Thyroid gland (tissue), 4 donors: ENCODE data around the gene NIPAL1.

ENCODE experiments used
- POLR2A ChIP-seq, 2 donors: fragments of 450-650 bp; IDR thresholded peaks; one replicate each; pipeline ENCODE4 v1.6.1; 2017; ENCODE audit warnings: antibody characterized with exemption in 2 of 2, mild to moderate bottlenecking in 2 of 2, moderate library complexity in 1 of 2
- TF ChIP-seq, protein P1 (sequence below), 6 experiments: fragments of 200-600 bp in 3 of 6; fragments of 450-650 bp in 3 of 6; sonication (generic) in 3 of 6; IDR thresholded peaks; one replicate each; pipeline ENCODE4 v1.5.1; 2016 to 2019; ENCODE audit warnings: antibody characterized with exemption in 6 of 6, mild to moderate bottlenecking in 2 of 6, inconsistent platforms in 1 of 6, moderate library complexity in 1 of 6

DNA sequence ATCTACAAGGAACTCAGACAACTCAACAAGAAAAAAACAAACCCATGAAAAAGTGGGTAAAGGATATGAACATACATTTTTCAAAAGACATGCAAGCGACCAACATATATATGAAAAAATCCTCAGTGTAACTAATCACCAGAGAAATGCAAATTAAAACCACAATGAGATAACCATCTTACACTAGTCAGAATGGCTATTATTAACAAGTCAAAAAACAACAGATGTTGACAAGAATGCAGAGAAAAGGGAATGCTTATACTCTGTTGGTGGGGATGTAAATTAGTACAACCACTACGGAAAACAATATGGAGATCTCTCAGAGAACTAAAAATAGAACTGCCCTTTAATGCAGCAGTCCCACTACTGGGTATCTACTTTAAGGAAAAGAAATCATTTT lies 12.1 kb downstream of the NIPAL1 start:
- TF ChIP-seq, protein P1, sequence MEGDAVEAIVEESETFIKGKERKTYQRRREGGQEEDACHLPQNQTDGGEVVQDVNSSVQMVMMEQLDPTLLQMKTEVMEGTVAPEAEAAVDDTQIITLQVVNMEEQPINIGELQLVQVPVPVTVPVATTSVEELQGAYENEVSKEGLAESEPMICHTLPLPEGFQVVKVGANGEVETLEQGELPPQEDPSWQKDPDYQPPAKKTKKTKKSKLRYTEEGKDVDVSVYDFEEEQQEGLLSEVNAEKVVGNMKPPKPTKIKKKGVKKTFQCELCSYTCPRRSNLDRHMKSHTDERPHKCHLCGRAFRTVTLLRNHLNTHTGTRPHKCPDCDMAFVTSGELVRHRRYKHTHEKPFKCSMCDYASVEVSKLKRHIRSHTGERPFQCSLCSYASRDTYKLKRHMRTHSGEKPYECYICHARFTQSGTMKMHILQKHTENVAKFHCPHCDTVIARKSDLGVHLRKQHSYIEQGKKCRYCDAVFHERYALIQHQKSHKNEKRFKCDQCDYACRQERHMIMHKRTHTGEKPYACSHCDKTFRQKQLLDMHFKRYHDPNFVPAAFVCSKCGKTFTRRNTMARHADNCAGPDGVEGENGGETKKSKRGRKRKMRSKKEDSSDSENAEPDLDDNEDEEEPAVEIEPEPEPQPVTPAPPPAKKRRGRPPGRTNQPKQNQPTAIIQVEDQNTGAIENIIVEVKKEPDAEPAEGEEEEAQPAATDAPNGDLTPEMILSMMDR (IDR thresholded peaks at IDR 0.05): no peak
- no peak for TF ChIP-seq POLR2A (IDR thresholded peaks at IDR 0.05)
